SJCRH30 (cell line): ENCODE measurements around the gene GRM2. TPM values are rescaled to one million over a fixed set of nuclear protein-coding genes. Genes with fewer than 3 reads are reported as not detected.

Experiments used
- DNase-seq, 2 experiments: peaks; one replicate each; pipeline ENCODE4 v3.0.0-alpha.2; 2015 to 2020
- H3K27ac ChIP-seq: fragments of 250-450 bp; sonication (Bioruptor Pico); 2 replicates; pipeline ENCODE4 v1.5.1; 2020; ENCODE audit warnings: mild to moderate bottlenecking, moderate library complexity
- H3K27me3 ChIP-seq: fragments of 250-450 bp; sonication (Bioruptor Pico); 2 replicates; pipeline ENCODE4 v1.5.1; 2020; ENCODE audit warnings: mild to moderate bottlenecking, moderate library complexity
- H3K36me3 ChIP-seq: fragments of 250-450 bp; sonication (Bioruptor Pico); 2 replicates; pipeline ENCODE4 v1.5.1; 2020; ENCODE audit warnings: mild to moderate bottlenecking, moderate library complexity
- H3K4me1 ChIP-seq: fragments of 250-450 bp; sonication (Bioruptor Pico); 2 replicates; pipeline ENCODE4 v1.5.1; 2020; ENCODE audit warnings: mild to moderate bottlenecking, moderate library complexity
- H3K4me3 ChIP-seq: fragments of 250-450 bp; sonication (Bioruptor Pico); 2 replicates; pipeline ENCODE4 v1.5.1; 2020; ENCODE audit warnings: mild to moderate bottlenecking, moderate library complexity
- H3K9me3 ChIP-seq: fragments of 250-450 bp; sonication (Bioruptor Pico); replicated peaks from 2 replicates; pipeline ENCODE4 v1.5.1; 2020; ENCODE audit warnings: mild to moderate bottlenecking, moderate library complexity
- total RNA-seq: library from RNA; depleted of rRNA; stranded (reverse); fragments of >200 nt; shearing (Covaris generic); gene quantifications from 2 replicates; pipeline ENCODE4 v1.2.3, GENCODE V29; 2014; rRNA removed

Gene GRM2
- 0.16 and 0.30 TPM in 2 replicates for total RNA-seq

GRCh38 chr3:51706788-51707731 lies at the start of gene GRM2:
TSS of gene GRM2 (plus strand) at chr3:51707068. CDS start at chr3:51708984, 1,916 bp downstream.
- Histone ChIP-seq H3K27ac (no peak within 1 kb of the TSS), H3K9me3 (no peaks in the 10 kb centered on the region), H3K4me1 (peaks cover 3% of the 10 kb centered on the region; the same call in 1 of the 2 replicates), H3K36me3 (no peaks in the 10 kb centered on the region), H3K4me3 (peak within 1 kb of the TSS; percentile 36), H3K27me3 (no peaks in the 10 kb centered on the region)
- peak; percentile 68 to 73 for DNase-seq

GRCh38 chr3:51657234-51657633 lies 49.6 kb upstream of the GRM2 start:
- H3K27ac ChIP-seq = no peak overlapping the region
- no peaks in the 10 kb centered on the region for H3K9me3 ChIP-seq
- H3K27me3 ChIP-seq = no peaks in the 10 kb centered on the region
- H3K4me1 ChIP-seq = no peaks in the 10 kb centered on the region
- no peak for DNase-seq
- peaks cover 40% of the 10 kb centered on the region for H3K36me3 ChIP-seq
- H3K4me3 ChIP-seq = no peak overlapping the region

- DNase-seq = no peak
- Histone ChIP-seq H3K9me3 (no peaks in the 10 kb centered on the region), H3K4me1 (no peaks in the 10 kb centered on the region), H3K36me3 (peaks cover 33% of the 10 kb centered on the region), H3K27me3 (no peaks in the 10 kb centered on the region), H3K4me3 (no peak overlapping the region), H3K27ac (no peak overlapping the region)
Measured at GRCh38 chr3:51659942-51660341, 46.9 kb upstream of the GRM2 start.

- peaks cover 27% of the 10 kb centered on the region for H3K36me3 ChIP-seq
- H3K4me3 ChIP-seq = no peak overlapping the region
- no peaks in the 10 kb centered on the region for H3K4me1 ChIP-seq
Measured at GRCh38 chr3:51662456-51662855, 44.4 kb upstream of the GRM2 start.

DNA sequence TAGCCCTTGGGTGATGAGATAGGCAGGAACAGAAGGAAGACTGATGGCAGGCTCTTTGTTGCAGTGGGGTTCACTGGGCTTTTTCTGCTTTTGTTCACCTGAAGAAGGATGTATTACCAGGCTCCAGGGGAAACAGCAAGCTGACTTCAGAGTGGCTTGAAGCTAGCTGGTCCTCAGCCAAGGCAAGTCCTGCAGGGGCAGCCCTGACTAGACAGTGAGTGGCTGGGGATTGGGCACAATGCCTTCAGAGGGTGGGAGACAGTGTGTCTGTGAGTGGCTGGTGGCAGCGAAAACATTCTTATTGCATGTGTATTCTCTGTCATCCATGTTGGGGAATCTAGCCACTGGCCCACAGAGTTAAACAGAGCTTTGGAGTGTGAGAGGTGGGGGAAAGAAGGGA lies 38.1 kb upstream of the GRM2 start:
- no peak overlapping the region for H3K27ac ChIP-seq

More at GRCh38 chr3:51662456-51662855, 44.4 kb upstream of the GRM2 start:
- Histone ChIP-seq H3K27me3 (no peaks in the 10 kb centered on the region), H3K9me3 (no peaks in the 10 kb centered on the region), H3K27ac (no peak overlapping the region)
- no peak for DNase-seq

GRCh38 chr3:51669241-51670052 lies 37.4 kb upstream of the GRM2 start:
- H3K4me3 ChIP-seq = no peak overlapping the region
- H3K4me1 ChIP-seq = peaks cover 4% of the 10 kb centered on the region; the same call in 1 of the 2 replicates
- H3K27ac ChIP-seq = no peak overlapping the region
- no peaks in the 10 kb centered on the region for H3K27me3 ChIP-seq
- DNase-seq = peak; percentile 82 to 89
- H3K36me3 ChIP-seq = no peaks in the 10 kb centered on the region; the same call in 1 of the 2 replicates
- no peaks in the 10 kb centered on the region for H3K9me3 ChIP-seq

More for the DNA sequence above, 38.1 kb upstream of the GRM2 start:
- no peak overlapping the region for H3K4me3 ChIP-seq
- DNase-seq = no peak
- no peaks in the 10 kb centered on the region for H3K27me3 ChIP-seq
- no peaks in the 10 kb centered on the region; the same call in 1 of the 2 replicates for H3K36me3 ChIP-seq
- H3K4me1 ChIP-seq = peaks cover 4% of the 10 kb centered on the region; the same call in 1 of the 2 replicates
- no peaks in the 10 kb centered on the region for H3K9me3 ChIP-seq

GRCh38 chr3:51670053-51670822 lies 36.6 kb upstream of the GRM2 start:
- H3K9me3 ChIP-seq = no peaks in the 10 kb centered on the region
- H3K27me3 ChIP-seq = no peaks in the 10 kb centered on the region
- peaks cover 4% of the 10 kb centered on the region; the same call in 1 of the 2 replicates for H3K4me1 ChIP-seq
- DNase-seq = no peak
- H3K4me3 ChIP-seq = peak overlapping the region; percentile 68
- no peak overlapping the region for H3K27ac ChIP-seq
- H3K36me3 ChIP-seq = no peaks in the 10 kb centered on the region; the same call in 1 of the 2 replicates

GRCh38 chr3:51670823-51671733 lies 35.8 kb upstream of the GRM2 start, which contains the start of gene TEX264:
TSS of gene TEX264 (plus strand) at chr3:51671252. CDS start at chr3:51674305, 3,053 bp downstream.
- Histone ChIP-seq H3K4me1 (peaks cover 4% of the 10 kb centered on the region; the same call in 1 of the 2 replicates), H3K27ac (peak within 1 kb of the TSS; percentile 70), H3K9me3 (no peaks in the 10 kb centered on the region), H3K36me3 (no peaks in the 10 kb centered on the region), H3K27me3 (no peaks in the 10 kb centered on the region), H3K4me3 (peak within 1 kb of the TSS; percentile 68)
- peak; percentile 87 to 93 for DNase-seq

GRCh38 chr3:51671734-51672475 lies 35.0 kb upstream of the GRM2 start:
- peaks cover 4% of the 10 kb centered on the region; the same call in 1 of the 2 replicates for H3K4me1 ChIP-seq
- H3K27me3 ChIP-seq = no peaks in the 10 kb centered on the region
- peak; percentile 79 to 81 for DNase-seq
- H3K4me3 ChIP-seq = peak overlapping the region; percentile 68
- H3K36me3 ChIP-seq = no peaks in the 10 kb centered on the region
- peak overlapping the region; percentile 70 for H3K27ac ChIP-seq
- H3K9me3 ChIP-seq = no peaks in the 10 kb centered on the region

DNA sequence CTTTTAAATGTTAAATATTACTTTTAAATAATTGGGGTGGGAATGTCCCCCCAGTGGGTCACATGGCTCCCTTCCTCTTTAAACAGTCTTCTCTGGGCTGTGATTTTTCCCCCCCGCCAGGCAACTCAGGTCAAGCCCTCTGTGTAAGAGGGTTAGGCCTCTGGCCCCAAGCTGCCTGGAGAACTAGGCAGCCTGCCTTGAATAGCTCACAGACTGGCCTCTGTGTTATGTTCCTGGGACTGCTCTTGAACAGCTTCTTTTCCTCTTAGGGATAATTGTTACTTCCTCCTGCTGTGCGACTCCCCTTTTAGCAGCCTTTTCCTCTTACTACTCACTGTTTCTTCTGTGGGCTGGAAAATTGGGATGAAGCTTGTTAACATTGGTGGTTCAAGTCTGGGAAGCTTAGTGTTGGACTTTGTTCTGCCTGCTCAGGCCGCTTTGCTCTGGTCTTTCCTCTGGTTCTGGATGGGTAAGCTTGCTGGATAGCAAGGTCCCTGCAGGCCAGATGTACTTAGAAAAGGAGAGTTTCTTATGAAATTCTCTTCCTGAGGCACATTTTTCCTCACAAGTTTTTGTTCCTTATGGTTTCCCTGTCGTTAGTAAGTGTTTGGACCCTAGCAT lies 33.6 kb upstream of the GRM2 start:
- Histone ChIP-seq H3K36me3 (no peaks in the 10 kb centered on the region), H3K4me1 (peaks cover 4% of the 10 kb centered on the region; the same call in 1 of the 2 replicates), H3K9me3 (no peaks in the 10 kb centered on the region), H3K27me3 (no peaks in the 10 kb centered on the region), H3K27ac (no peak overlapping the region), H3K4me3 (no peak overlapping the region)
- no peak for DNase-seq

DNA sequence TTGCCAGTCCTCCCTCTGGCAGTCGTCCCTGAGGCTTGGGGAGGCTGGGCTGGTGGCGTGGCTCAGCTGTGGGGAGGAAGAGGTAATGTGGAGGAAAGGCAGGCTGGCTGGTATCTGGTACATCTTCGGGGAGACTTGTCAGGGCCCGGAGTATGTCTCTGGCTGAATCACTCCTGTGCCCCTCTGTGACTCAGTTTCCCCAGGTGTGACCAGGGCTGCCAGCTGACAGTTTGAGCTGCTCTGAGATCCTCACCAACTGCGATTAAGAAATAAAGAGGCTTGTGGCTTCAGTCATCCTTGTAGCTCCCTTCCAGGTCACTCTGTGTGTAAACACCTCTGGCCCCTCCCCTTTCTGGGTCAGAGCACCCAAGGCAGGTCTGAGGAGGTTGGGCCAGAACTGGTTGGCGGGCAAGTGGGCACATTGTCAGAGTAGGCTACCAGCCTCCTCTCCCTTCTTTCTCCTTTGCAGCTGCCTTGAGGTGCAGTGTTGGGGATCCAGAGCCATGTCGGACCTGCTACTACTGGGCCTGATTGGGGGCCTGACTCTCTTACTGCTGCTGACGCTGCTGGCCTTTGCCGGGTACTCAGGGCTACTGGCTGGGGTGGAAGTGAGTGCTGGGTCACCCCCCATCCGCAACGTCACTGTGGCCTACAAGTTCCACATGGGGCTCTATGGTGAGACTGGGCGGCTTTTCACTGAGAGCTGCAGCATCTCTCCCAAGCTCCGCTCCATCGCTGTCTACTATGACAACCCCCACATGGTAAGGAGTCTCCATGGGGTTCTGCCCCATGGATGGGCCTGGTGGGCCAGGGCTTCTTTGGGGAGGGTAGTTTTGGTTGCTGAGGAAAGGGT lies 32.8 kb upstream of the GRM2 start:
- no peak overlapping the region for H3K27ac ChIP-seq

More for the DNA sequence above, 32.8 kb upstream of the GRM2 start:
- no peaks in the 10 kb centered on the region for H3K36me3 ChIP-seq
- no peak for DNase-seq
- H3K9me3 ChIP-seq = no peaks in the 10 kb centered on the region
- no peak overlapping the region for H3K4me3 ChIP-seq
- H3K4me1 ChIP-seq = peaks cover 4% of the 10 kb centered on the region; the same call in 1 of the 2 replicates
- H3K27me3 ChIP-seq = no peaks in the 10 kb centered on the region
